Stimulated activated CD4-positive, alpha-beta T cell treated with anti-CD3 and anti-CD28 coated beads, Interleukin-4, amount 100 ng/mL, for 24 hours (primary cell): ENCODE results near the gene SAP30BP.
A peak's percentile ranks its signal among the peaks of the same experiment; 100 is the strongest.

ENCODE experiments used
- DNase-seq: peaks from one replicate; pipeline ENCODE4 v3.0.0-alpha.2; 2020

Gene SAP30BP

GRCh38 chr17:75650874-75651273 lies 16.3 kb upstream of the SAP30BP start:
- no peak for DNase-seq

- DNase-seq = no peak
Measured at GRCh38 chr17:75652341-75652740, 14.8 kb upstream of the SAP30BP start.

- peak; percentile 8 for DNase-seq
Measured at GRCh38 chr17:75652934-75653549, 14.1 kb upstream of the SAP30BP start.

- no peak for DNase-seq
Measured at GRCh38 chr17:75654176-75654575, 13.0 kb upstream of the SAP30BP start.

- DNase-seq = no peak
Measured at GRCh38 chr17:75658237-75658636, 8.9 kb upstream of the SAP30BP start.

- no peak for DNase-seq
Measured at GRCh38 chr17:75661531-75661930, 5.6 kb upstream of the SAP30BP start.

GRCh38 chr17:75662511-75662910 lies 4.6 kb upstream of the SAP30BP start:
- no peak for DNase-seq

- no peak for DNase-seq
Measured at GRCh38 chr17:75664099-75664549, 3.0 kb upstream of the SAP30BP start.

- no peak for DNase-seq
Measured at GRCh38 chr17:75665981-75666380, 1.2 kb upstream of the SAP30BP start.

GRCh38 chr17:75667825-75668224 lies 687 bp downstream of the SAP30BP start:
- no peak for DNase-seq

GRCh38 chr17:75668489-75668888 lies 1.4 kb downstream of the SAP30BP start:
- DNase-seq = no peak

- DNase-seq = no peak
Measured at GRCh38 chr17:75670868-75671267, 3.7 kb downstream of the SAP30BP start.

GRCh38 chr17:75672011-75672410 lies 4.9 kb downstream of the SAP30BP start:
- no peak for DNase-seq

GRCh38 chr17:75673487-75673886 lies 6.3 kb downstream of the SAP30BP start:
- no peak for DNase-seq

- DNase-seq = no peak
Measured at GRCh38 chr17:75676461-75676860, 9.3 kb downstream of the SAP30BP start.

GRCh38 chr17:75679706-75680211 lies 12.6 kb downstream of the SAP30BP start:
- DNase-seq = no peak

- no peak for DNase-seq
Measured at GRCh38 chr17:75680431-75680830, 13.3 kb downstream of the SAP30BP start.

- DNase-seq = no peak
Measured at GRCh38 chr17:75681289-75681688, 14.2 kb downstream of the SAP30BP start.

- DNase-seq = no peak
Measured at GRCh38 chr17:75683583-75683982, 16.4 kb downstream of the SAP30BP start.

- no peak for DNase-seq
Measured at GRCh38 chr17:75684249-75684648, 17.1 kb downstream of the SAP30BP start.

- DNase-seq = no peak
Measured at GRCh38 chr17:75684924-75685323, 17.8 kb downstream of the SAP30BP start.

- no peak for DNase-seq
Measured at GRCh38 chr17:75685499-75685898, 18.4 kb downstream of the SAP30BP start.

- no peak for DNase-seq
Measured at GRCh38 chr17:75688209-75688825, 21.2 kb downstream of the SAP30BP start.

GRCh38 chr17:75689441-75689873 lies 22.3 kb downstream of the SAP30BP start:
- peak; percentile 22 for DNase-seq

- DNase-seq = peak; percentile 14
Measured at GRCh38 chr17:75691371-75691791, 24.2 kb downstream of the SAP30BP start.
